Fibroblast of lung (primary cell): Measurements from ENCODE around the gene PHLDB1. TPM values are rescaled to one million over a fixed set of nuclear protein-coding genes. Genes with fewer than 3 reads are reported as not detected.
"Not testable (repeated sequence)": the region's sequence is repeated elsewhere in the genome, so short reads cannot be mapped to it uniquely, and the experiment has no call there.

Source experiments
- DNase-seq, 2 donors: peaks; one replicate each; pipeline versions ENCODE4 v3.0.0 to v3.0.0-alpha.2; 2010; ENCODE audit warnings: low read depth in 2 of 2
- H2AFZ ChIP-seq: 2 replicates; pipeline ENCODE4 v1.5.1; 2012; ENCODE audit warnings: low read length, control low read depth, inconsistent platforms
- H3K27ac ChIP-seq: 2 replicates; pipeline ENCODE4 v1.5.1; 2011; ENCODE audit warnings: low read length, control low read depth; ENCODE audit not compliant: insufficient read depth
- H3K27me3 ChIP-seq: 2 replicates; pipeline ENCODE4 v1.5.1; 2011; ENCODE audit warnings: mild to moderate bottlenecking, low read length; ENCODE audit not compliant: control insufficient read depth, insufficient read depth
- H3K36me3 ChIP-seq: 2 replicates; pipeline ENCODE4 v1.5.1; 2011; ENCODE audit warnings: low read length; ENCODE audit not compliant: control insufficient read depth, insufficient read depth
- H3K4me1 ChIP-seq: 2 replicates; pipeline ENCODE4 v1.5.1; 2011; ENCODE audit warnings: low read length; ENCODE audit not compliant: control insufficient read depth, insufficient read depth; ENCODE audit errors: extremely low read depth
- H3K4me2 ChIP-seq: 2 replicates; pipeline ENCODE4 v1.5.1; 2011; ENCODE audit warnings: low read length, control low read depth; ENCODE audit not compliant: insufficient read depth; ENCODE audit errors: extremely low read depth
- H3K4me3 ChIP-seq, 4 experiments: fragments of 200-600 bp in 1 of 4; sonication (generic) in 1 of 4; replicated peaks in 1 of 4; 2 replicates each; pipeline ENCODE4 v1.5.1; 2011 to 2016; ENCODE audit warnings: low read length in 4 of 4, low read depth in 3 of 4, mild to moderate bottlenecking in 3 of 4, control low read depth in 2 of 4, inconsistent platforms in 1 of 4, mixed read lengths in 1 of 4; ENCODE audit not compliant: insufficient read depth in 1 of 4; ENCODE audit errors: control extremely low read depth in 1 of 4
- H3K79me2 ChIP-seq: 2 replicates; pipeline ENCODE4 v1.5.1; 2012; ENCODE audit warnings: mild to moderate bottlenecking, low read length, inconsistent platforms; ENCODE audit not compliant: control insufficient read depth, insufficient read depth
- H3K9ac ChIP-seq: 2 replicates; pipeline ENCODE4 v1.5.1; 2011; ENCODE audit warnings: mild to moderate bottlenecking, low read length, control low read depth; ENCODE audit not compliant: insufficient read depth
- H3K9me3 ChIP-seq: 2 replicates; pipeline ENCODE4 v1.5.1; 2012; ENCODE audit warnings: low read depth, low read length; ENCODE audit not compliant: control insufficient read depth, insufficient read depth
- H4K20me1 ChIP-seq: 2 replicates; pipeline ENCODE4 v1.5.1; 2011; ENCODE audit warnings: low read length; ENCODE audit not compliant: control insufficient read depth, insufficient read depth; ENCODE audit errors: extremely low read depth
- EZH2 ChIP-seq: IDR thresholded peaks from 2 replicates; pipeline ENCODE4 v1.5.1; 2012; ENCODE audit warnings: low read length, control low read depth, mild to moderate bottlenecking; ENCODE audit errors: missing control alignments
- polyA plus RNA-seq, 2 donors: library from polyadenylated mRNA; depleted of rRNA in 1 of 2; stranded (reverse) in 1 of 2; unstranded in 1 of 2; fragments of >200 nt; gene quantifications; 2 replicates each; pipeline ENCODE4 v1.2.1, GENCODE V29; 2011 to 2012; ENCODE audit warnings: missing spikeins in 1 of 2
- total RNA-seq: library from RNA; depleted of rRNA; stranded (reverse); fragments of >200 nt; gene quantifications from 2 replicates; pipeline ENCODE4 v1.2.1, GENCODE V29; 2014
- TF ChIP-seq, protein P1 (sequence below), 2 donors: IDR thresholded peaks in 1 of 2; conservative IDR thresholded peaks in 1 of 2; 1 replicate in 1 of 2; 2 replicates in 1 of 2; pipeline ENCODE4 v1.5.1; 2011 to 2012; ENCODE audit warnings: low read length in 2 of 2, control low read depth in 1 of 2, inconsistent platforms in 1 of 2, low read depth in 1 of 2, mild to moderate bottlenecking in 1 of 2

PHLDB1 gene
- total and polyA plus RNA-seq, 2 donors (not counting 1 experiment from before 2014, with no cell fraction given): 51.4 to 59.0 TPM

DNA sequence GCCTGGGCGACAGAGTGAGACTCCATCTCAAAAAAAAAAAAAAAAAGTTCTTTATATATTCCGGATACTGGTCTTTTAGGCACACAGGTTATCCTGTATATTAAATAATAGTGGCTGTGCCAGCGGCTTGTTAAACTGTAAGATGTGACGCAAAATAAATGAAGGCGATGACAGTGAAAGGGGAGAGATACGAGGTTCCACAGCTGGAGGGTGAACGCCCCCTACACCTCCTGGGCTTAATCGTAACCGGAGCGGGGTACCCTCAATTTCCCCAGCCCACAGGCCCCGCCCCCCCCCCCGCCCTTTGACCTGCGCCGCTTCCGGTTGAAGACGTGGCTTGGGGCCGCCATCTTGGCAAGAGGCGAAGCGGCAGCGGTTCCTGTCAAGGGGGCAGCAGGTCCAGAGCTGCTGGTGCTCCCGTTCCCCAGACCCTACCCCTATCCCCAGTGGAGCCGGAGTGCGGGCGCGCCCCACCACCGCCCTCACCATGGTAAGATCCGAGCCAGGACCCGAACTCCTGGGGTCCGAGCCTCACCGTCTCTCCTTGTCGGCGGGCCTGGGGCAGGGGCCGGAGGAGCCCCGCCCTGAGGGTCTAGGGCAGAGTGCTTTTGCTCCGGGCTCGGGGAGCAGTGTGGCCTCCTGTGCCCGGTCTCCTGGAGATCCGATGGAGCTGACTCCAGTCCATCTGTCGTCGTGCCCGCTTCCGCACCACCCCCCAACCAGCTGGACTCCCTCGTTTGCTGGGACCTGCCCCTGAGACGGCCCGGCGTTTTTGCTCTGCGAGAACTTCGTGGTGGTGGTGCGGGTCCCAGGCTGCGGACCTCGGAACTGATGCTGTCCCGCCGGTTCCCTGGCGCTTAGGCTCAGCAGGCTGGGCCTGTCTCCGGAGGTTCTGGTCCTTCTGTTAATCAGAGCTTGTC lies 35.1 kb upstream of the PHLDB1 start, which contains the start of gene ARCN1:
Gene ARCN1, plus strand, starts transcription at position 349 of the 920 bp plus-strand sequence. Its CDS starts 139 bp downstream, at position 488.
- peak; percentile 75 to 80 for DNase-seq
- peak within 1 kb of the TSS; percentile 80 for H3K4me2 ChIP-seq
- no peaks in the 10 kb centered on the region for H3K4me1 ChIP-seq
- peak within 1 kb of the TSS; percentile 100 for H3K27ac ChIP-seq
- no peaks in the 10 kb centered on the region for H3K27me3 ChIP-seq
- H3K4me3 ChIP-seq: peak within 1 kb of the TSS; percentile 68 to 99 (median 96)
- peak within 1 kb of the TSS; percentile 100 for H3K9ac ChIP-seq
- H3K79me2 ChIP-seq: peaks cover 51% of the 10 kb centered on the region
- H3K9me3 ChIP-seq: no peaks in the 10 kb centered on the region
- H2AFZ ChIP-seq: peak within 1 kb of the TSS; percentile 74
- no peak for TF ChIP-seq EZH2
- TF ChIP-seq, protein P1, sequence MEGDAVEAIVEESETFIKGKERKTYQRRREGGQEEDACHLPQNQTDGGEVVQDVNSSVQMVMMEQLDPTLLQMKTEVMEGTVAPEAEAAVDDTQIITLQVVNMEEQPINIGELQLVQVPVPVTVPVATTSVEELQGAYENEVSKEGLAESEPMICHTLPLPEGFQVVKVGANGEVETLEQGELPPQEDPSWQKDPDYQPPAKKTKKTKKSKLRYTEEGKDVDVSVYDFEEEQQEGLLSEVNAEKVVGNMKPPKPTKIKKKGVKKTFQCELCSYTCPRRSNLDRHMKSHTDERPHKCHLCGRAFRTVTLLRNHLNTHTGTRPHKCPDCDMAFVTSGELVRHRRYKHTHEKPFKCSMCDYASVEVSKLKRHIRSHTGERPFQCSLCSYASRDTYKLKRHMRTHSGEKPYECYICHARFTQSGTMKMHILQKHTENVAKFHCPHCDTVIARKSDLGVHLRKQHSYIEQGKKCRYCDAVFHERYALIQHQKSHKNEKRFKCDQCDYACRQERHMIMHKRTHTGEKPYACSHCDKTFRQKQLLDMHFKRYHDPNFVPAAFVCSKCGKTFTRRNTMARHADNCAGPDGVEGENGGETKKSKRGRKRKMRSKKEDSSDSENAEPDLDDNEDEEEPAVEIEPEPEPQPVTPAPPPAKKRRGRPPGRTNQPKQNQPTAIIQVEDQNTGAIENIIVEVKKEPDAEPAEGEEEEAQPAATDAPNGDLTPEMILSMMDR (conservative IDR thresholded peaks at IDR 0.05 in 1 of 2, IDR thresholded peaks at IDR 0.05 in 1 of 2; ENCODE audit: low read depth in 1 of 2, low read length in 2 of 2): no peak
- H4K20me1 ChIP-seq: peaks cover 2% of the 10 kb centered on the region
- no peaks in the 10 kb centered on the region for H3K36me3 ChIP-seq

DNA sequence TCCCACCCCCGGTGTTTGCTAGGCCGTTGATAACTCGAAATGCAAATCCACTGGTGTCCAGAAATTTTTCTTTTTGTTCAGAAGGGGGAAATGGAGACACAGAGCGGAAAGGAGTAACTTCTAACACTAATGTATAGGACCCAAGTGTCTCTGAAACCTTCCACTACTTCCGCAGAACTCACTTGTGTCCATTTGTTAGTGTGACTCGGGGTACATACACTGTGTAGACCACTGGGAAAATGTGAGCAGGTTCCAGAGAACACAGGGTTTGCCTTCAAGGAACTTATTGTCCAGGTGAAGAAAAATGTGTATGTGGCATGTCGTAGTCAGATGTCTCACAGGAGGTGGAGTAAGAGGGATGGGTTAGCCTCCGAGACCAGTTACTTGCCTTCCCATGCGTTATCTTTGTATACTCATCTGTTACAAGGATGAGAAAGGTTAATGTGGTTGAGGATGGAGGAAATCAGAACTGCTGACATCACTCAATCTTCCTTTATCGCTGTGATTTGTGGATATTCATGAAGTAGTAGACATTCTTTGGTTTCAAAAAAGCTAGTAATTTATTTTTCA lies 34.3 kb upstream of the PHLDB1 start:
- H3K36me3 ChIP-seq: peaks cover 3% of the 10 kb centered on the region
- H3K27ac ChIP-seq: peak overlapping the region; percentile 100
- H3K9me3 ChIP-seq: no peaks in the 10 kb centered on the region
- H3K4me3 ChIP-seq: peak overlapping the region; percentile 68 to 99 (median 96)
- no peak overlapping the region for H2AFZ ChIP-seq
- DNase-seq: peak; percentile 33 to 64
- H4K20me1 ChIP-seq: peaks cover 2% of the 10 kb centered on the region
- H3K4me1 ChIP-seq: no peaks in the 10 kb centered on the region
- H3K4me2 ChIP-seq: peak overlapping the region; percentile 44
- H3K9ac ChIP-seq: peak overlapping the region; percentile 100
- no peaks in the 10 kb centered on the region for H3K27me3 ChIP-seq
- TF ChIP-seq EZH2: no peak
- TF ChIP-seq, protein P1 (conservative IDR thresholded peaks at IDR 0.05 in 1 of 2, IDR thresholded peaks at IDR 0.05 in 1 of 2; ENCODE audit: low read depth in 1 of 2, low read length in 2 of 2): no peak
- H3K79me2 ChIP-seq: peaks cover 58% of the 10 kb centered on the region

DNA sequence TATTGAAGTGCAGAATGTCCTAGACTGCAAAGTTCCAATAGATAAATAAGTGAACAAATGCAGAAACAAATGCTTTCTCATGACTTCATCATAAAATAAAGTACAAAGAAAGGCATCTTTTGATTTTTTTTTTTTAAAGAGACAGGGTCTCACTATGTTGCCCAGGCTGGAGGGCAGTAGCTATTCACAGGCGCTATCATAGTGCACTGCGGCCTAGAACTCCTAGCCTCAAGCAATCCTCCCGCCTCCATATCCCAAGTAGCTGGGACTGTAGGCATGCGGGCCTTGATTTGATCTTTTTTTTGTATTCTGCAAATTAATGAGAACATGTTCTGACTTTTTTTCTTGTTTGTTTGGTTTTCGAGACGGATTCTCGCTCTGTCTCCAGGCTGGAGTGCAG lies 32.8 kb upstream of the PHLDB1 start:
- H3K9me3 ChIP-seq: no peaks in the 10 kb centered on the region
- DNase-seq: no peak
- TF ChIP-seq, protein P1 (conservative IDR thresholded peaks at IDR 0.05 in 1 of 2, IDR thresholded peaks at IDR 0.05 in 1 of 2; ENCODE audit: low read depth in 1 of 2, low read length in 2 of 2): no peak
- TF ChIP-seq EZH2: no peak
- H3K27ac ChIP-seq: no peak overlapping the region
- peak overlapping the region; percentile 44 for H3K4me2 ChIP-seq
- peaks cover 5% of the 10 kb centered on the region for H4K20me1 ChIP-seq
- no peak overlapping the region for H3K9ac ChIP-seq
- H2AFZ ChIP-seq: no peak overlapping the region
- H3K4me3 ChIP-seq: peak overlapping the region; percentile 6 to 99 (median 96)
- no peaks in the 10 kb centered on the region for H3K27me3 ChIP-seq
- peaks cover 70% of the 10 kb centered on the region for H3K79me2 ChIP-seq
- no peaks in the 10 kb centered on the region for H3K4me1 ChIP-seq
- peaks cover 3% of the 10 kb centered on the region for H3K36me3 ChIP-seq

DNA sequence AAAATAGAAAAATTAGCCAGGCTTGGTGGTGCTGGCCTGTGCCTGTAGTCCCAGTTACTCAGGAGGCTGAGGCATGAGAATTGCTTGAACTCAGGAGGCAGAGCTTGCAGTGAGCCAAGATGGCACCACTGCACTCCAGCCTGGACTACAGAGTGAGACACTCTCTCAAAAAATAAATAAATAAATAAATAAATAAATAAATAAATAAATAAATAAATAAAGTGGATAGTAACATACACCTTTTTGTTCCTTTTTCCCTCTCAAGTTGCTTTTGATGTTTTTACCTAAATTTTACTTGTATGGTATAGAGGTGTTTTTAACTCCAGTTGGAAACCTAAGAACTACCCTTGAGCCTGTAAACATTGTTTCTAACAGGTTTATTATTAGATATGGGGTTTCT lies 29.4 kb upstream of the PHLDB1 start:
- H3K4me3 ChIP-seq, H3K4me2 ChIP-seq, H3K9ac ChIP-seq, H3K36me3 ChIP-seq, H3K9me3 ChIP-seq, H4K20me1 ChIP-seq, DNase-seq, H3K27me3 ChIP-seq, H2AFZ ChIP-seq, H3K4me1 ChIP-seq, H3K27ac ChIP-seq: not testable (repeated sequence)
- H3K79me2 ChIP-seq: peaks cover 92% of the 10 kb centered on the region
